Upper lobe of left lung (tissue), 6 donors: ENCODE measurements around the gene TNNI2. TPM values are rescaled to one million over a fixed set of nuclear protein-coding genes. Genes with fewer than 3 reads are reported as not detected.
"Not testable (repeated sequence)": the region's sequence is repeated elsewhere in the genome, so short reads cannot be mapped to it uniquely, and the experiment has no call there.

Experiments used
- ATAC-seq, 2 donors: fragments of 200-7000 bp; cut with Tn5 transposase; one replicate each; pipeline ENCODE4 v1.9.1; 2022; ENCODE audit warnings: mild to moderate bottlenecking in 2 of 2, moderate library complexity in 2 of 2; ENCODE audit not compliant: low FRiP score in 2 of 2
- DNase-seq, 2 donors: peaks; one replicate each; pipeline ENCODE4 v3.0.0-alpha.2; 2019 to 2020
- H3K27ac ChIP-seq, 4 donors: fragments of 200-600 bp; sonication (generic); one replicate each; pipeline ENCODE4 v1.5.1; 2016 to 2019
- H3K27me3 ChIP-seq, 4 donors: fragments of 200-600 bp; sonication (generic); one replicate each; pipeline ENCODE4 v1.5.1; 2017 to 2019
- H3K36me3 ChIP-seq, 4 donors: fragments of 200-600 bp; sonication (generic); one replicate each; pipeline ENCODE4 v1.5.1; 2016 to 2019
- H3K4me1 ChIP-seq, 4 donors: fragments of 200-600 bp; sonication (generic); one replicate each; pipeline ENCODE4 v1.5.1; 2018 to 2019
- H3K4me3 ChIP-seq, 4 donors: fragments of 200-600 bp; sonication (generic); one replicate each; pipeline ENCODE4 v1.5.1; 2017 to 2019; ENCODE audit warnings: mild to moderate bottlenecking in 2 of 4, moderate library complexity in 1 of 4
- H3K9me3 ChIP-seq, 4 donors: fragments of 200-600 bp; sonication (generic); one replicate each; pipeline ENCODE4 v1.5.1; 2018 to 2019
- CTCF ChIP-seq, 6 experiments: fragments of 450-650 bp in 4 of 6; fragments of 200-600 bp in 2 of 6; sonication (generic) in 2 of 6; IDR thresholded peaks; one replicate each; pipeline ENCODE4 v1.5.1; 2016 to 2019; ENCODE audit warnings: antibody characterized with exemption in 6 of 6
- EP300 ChIP-seq, 4 donors: sonication (generic); formaldehyde crosslinking; IDR thresholded peaks; one replicate each; pipeline ENCODE4 v1.5.1; 2017; ENCODE audit warnings: antibody characterized with exemption in 4 of 4, control low read depth in 2 of 4
- POLR2A ChIP-seq, 4 donors: fragments of 450-650 bp; IDR thresholded peaks; one replicate each; pipeline ENCODE4 v1.5.1; 2016 to 2017; ENCODE audit warnings: antibody characterized with exemption in 4 of 4, mild to moderate bottlenecking in 2 of 4
- POLR2AphosphoS5 ChIP-seq, 2 donors: sonication (generic); formaldehyde crosslinking; IDR thresholded peaks; one replicate each; pipeline ENCODE4 v1.5.1; 2017; ENCODE audit warnings: antibody characterized with exemption in 2 of 2
- WGBS, 2 donors: methylation state at CpG; one replicate each; pipeline ENCODE4 v1.1.5; 2017 to 2018; 5-methylcytosine and 5-hydroxymethylcytosine counted together
- total RNA-seq, 6 donors: library from RNA; depleted of rRNA in 4 of 6; stranded (reverse); fragments of >200 nt in 4 of 6; gene quantifications; one replicate each; pipeline versions ENCODE4 v1.1.0 to v1.2.1, GENCODE V29; 2016 to 2021
- donor health status: DM: no; HTN: no; CAD: no; lungs with moderate emphysema.
- donor health status: DM: no; HTN: yes; CAD: no; lungs with severe emphysema.

TNNI2 gene
- total RNA-seq, 6 donors from 2014 or later = 7.3 to 28.3 (median 16.7) TPM

DNA sequence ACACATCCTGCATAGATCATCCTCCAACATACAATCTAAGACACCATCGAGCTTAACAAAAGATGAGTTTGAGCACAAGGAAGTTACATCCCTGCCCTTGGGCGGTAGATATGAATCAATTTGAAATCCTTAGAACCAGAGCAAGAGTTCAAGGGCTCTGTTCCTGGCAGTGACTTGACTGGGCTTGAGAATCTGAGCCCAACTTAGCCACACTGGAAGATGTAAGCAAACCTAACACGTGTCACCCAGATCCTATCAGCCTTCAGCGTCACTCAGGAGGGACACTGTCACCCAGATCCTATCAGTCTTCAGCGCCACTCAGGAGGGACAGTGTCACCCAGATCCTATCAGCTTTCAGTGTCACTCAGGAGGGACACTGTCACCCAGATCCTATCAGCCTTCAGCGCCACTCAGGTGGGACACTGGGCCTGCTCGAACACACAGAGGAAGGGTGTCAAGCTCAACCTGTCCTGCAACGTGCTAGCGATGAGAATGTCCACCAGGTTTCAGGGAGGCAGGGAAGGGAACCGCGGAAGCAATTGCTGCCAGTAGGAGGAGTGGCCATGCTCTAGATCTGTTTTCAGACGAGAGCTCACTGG, 42.3 kb upstream of the TNNI2 start:
- Histone ChIP-seq H3K36me3 (no peaks in the 10 kb centered on the region), H3K9me3 (no peaks in the 10 kb centered on the region), H3K27ac (no peak overlapping the region), H3K4me3 (no peak overlapping the region), H3K4me1 (no peaks in the 10 kb centered on the region), H3K27me3 (no peaks in the 10 kb centered on the region)
- TF ChIP-seq POLR2AphosphoS5 (IDR thresholded peaks at IDR 0.05) = no peak
- no peak for TF ChIP-seq CTCF (IDR thresholded peaks at IDR 0.05)
- TF ChIP-seq POLR2A (IDR thresholded peaks at IDR 0.05) = no peak
- TF ChIP-seq EP300 (IDR thresholded peaks at IDR 0.05) = no peak
- no peak for DNase-seq
- WGBS, 2 donors = 69% methylated on average over 10 to 12 of the region's 12 CpGs
- ATAC-seq = no peak

DNA sequence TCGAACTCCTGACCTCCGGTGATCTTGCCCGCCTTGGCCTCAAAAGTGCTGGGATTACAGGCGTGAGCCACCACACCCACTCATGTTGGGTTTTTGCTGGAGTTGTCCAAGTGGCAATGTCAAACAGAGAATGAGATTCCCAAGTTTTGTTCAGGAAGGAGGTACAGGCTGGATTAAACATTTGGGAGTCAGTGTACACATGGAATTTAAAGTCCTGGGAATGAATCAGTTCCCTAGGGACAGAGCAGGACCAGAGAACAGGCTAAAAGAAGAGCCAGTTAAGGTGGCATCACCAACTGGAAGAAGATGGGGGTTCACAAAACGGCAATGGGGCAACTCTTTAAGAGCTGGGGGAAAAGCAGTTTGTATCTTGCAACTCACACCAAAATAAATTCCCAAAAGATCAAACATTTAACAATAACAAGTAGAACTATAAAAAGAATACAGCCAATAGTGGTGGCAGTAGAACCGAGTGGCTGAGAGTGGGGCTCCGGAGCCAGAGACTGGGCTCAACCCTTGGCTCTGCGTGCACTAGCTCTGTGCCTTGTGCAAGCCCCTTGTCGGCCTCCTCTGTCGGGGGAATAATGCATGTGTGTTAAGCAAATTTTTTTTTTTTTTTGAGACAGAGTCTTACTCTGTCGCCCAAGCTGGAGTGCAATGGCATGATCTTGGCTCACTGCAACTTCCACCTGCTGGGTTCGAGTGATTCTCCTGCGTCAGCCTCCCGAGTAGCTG, 41.2 kb upstream of the TNNI2 start:
- no peak for TF ChIP-seq POLR2AphosphoS5 (IDR thresholded peaks at IDR 0.05)
- no peaks in the 10 kb centered on the region for H3K4me1 ChIP-seq
- H3K36me3 ChIP-seq = no peaks in the 10 kb centered on the region
- H3K27me3 ChIP-seq = no peaks in the 10 kb centered on the region
- no peaks in the 10 kb centered on the region for H3K9me3 ChIP-seq
- ATAC-seq (no peak), DNase-seq (no peak)
- H3K4me3 ChIP-seq = no peak overlapping the region
- H3K27ac ChIP-seq = no peak overlapping the region
- WGBS, 2 donors = 88 to 89% methylated on average over 14 of the region's 14 CpGs

- Histone ChIP-seq H3K9me3 (no peaks in the 10 kb centered on the region), H3K27me3 (no peaks in the 10 kb centered on the region), H3K4me3 (no peak overlapping the region), H3K27ac (no peak overlapping the region), H3K4me1 (no peaks in the 10 kb centered on the region), H3K36me3 (no peaks in the 10 kb centered on the region)
- DNase-seq (peak in 1 of 2 donors; percentile 66), ATAC-seq (no peak)
- TF ChIP-seq POLR2A (IDR thresholded peaks at IDR 0.05) = no peak
- no peak for TF ChIP-seq CTCF (IDR thresholded peaks at IDR 0.05)
- TF ChIP-seq POLR2AphosphoS5 (IDR thresholded peaks at IDR 0.05) = no peak
- TF ChIP-seq EP300 (IDR thresholded peaks at IDR 0.05) = no peak
- WGBS, 2 donors = 92 to 95% methylated on average over 11 to 20 of the region's 20 CpGs
Measured at GRCh38 chr11:1803246-1803645, 35.5 kb upstream of the TNNI2 start.

GRCh38 chr11:1803835-1804519, 34.8 kb upstream of the TNNI2 start:
- not testable (repeated sequence) for ATAC-seq, H3K36me3 ChIP-seq, H3K27me3 ChIP-seq, H3K4me3 ChIP-seq, H3K9me3 ChIP-seq, H3K4me1 ChIP-seq, H3K27ac ChIP-seq
- peak in 1 of 2 donors; percentile 52 for DNase-seq
- WGBS, 2 donors = 89 to 92% methylated on average over 24 to 28 of the region's 42 CpGs

DNA sequence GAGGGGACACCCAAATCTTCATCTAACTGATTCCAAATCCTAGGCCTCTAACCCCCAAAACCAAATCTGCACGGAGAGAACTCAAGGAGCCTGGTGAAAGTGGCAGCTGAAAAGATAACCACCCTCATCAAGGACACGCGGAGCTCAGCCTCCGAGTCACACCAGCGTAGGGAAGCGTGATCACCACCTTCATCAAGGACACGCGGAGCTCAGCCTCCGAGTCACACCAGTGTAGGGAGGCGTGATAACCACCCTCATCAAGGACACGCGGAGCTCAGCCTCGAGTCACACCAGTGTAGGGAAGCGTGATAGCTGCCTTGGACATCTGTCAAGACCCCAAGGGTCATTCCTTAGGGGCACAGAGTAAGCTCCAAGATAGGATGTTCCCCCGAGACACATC, 33.3 kb upstream of the TNNI2 start:
- 88 to 90% methylated on average over 15 of the region's 15 CpGs for WGBS, 2 donors
- no peaks in the 10 kb centered on the region for H3K27me3 ChIP-seq

More for the DNA sequence above, 33.3 kb upstream of the TNNI2 start:
- Histone ChIP-seq H3K4me1 (no peaks in the 10 kb centered on the region), H3K36me3 (no peaks in the 10 kb centered on the region), H3K4me3 (no peak overlapping the region), H3K27ac (no peak overlapping the region), H3K9me3 (no peaks in the 10 kb centered on the region)
- no peak for DNase-seq
- ATAC-seq = peak in 1 of 2 donors; percentile 61
- TF ChIP-seq POLR2A (IDR thresholded peaks at IDR 0.05) = no peak
- no peak for TF ChIP-seq CTCF (IDR thresholded peaks at IDR 0.05)
- no peak for TF ChIP-seq EP300 (IDR thresholded peaks at IDR 0.05)
- no peak for TF ChIP-seq POLR2AphosphoS5 (IDR thresholded peaks at IDR 0.05)
